Endometrial microvascular endothelial cells (primary cell): ENCODE measurements around the gene MARK3. TPM values are rescaled to one million over a fixed set of nuclear protein-coding genes. Genes with fewer than 3 reads are reported as not detected.

ENCODE experiments used
- in situ Hi-C: cut with HindIII; loops from 2 replicates; pipeline ENCODE4 v1.10.0; 2017; ENCODE audit warnings: low sequenced_read_pairs, low pct_unique_long_range_greater_than_20kb; ENCODE audit errors: inconsistent ontology term
- total RNA-seq: library from RNA; depleted of rRNA; stranded (reverse); fragments of >200 nt; gene quantifications from one replicate; pipeline ENCODE4 v1.2.3, GENCODE V29; 2015; ENCODE audit errors: inconsistent ontology term

MARK3 gene
- total RNA-seq, 1 donor from 2014 or later = 61.6 TPM

DNA sequence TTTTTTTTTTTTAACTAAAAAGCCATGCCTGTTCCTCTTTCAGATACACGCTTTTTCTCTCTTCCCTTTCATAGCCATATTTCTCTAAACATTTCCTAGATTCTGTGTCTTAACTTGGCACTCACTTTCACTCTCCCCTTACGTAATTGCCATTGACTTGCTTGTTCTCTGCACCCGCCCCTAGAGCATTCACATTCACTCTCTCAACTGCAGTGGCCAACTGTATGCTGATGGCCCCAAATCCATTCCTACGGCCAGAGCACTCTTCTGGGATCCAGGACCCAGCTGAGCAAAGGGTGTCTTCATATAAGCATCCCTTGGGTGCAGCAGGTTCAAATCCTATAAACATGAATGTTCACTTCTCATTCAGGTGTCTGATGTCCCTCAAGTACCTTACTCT, 77.9 kb downstream of the MARK3 start:
- in situ Hi-C loops = no loop called here

- in situ Hi-C loops = no loop called here
Observed at GRCh38 chr14:103463851-103464250, 78.6 kb downstream of the MARK3 start.

DNA sequence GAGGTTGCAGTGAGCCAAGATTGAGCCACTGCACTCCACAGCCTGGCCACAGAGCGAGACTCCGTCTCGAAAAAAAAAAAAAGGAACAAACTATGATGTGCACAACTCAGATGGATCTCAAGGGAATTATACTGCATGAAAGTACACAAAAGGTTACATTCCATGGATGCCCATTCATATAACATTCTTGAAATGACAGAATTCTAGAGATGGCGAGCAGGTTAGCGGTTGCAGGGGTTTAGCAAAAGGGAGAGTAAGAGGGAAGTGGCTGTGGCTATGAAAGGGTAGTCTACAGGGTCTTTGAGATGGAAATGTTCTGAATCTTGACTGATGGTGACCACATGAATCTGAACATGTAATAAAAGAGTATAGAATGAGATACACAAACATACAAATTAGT, 87.7 kb downstream of the MARK3 start:
- in situ Hi-C loops = no loop called here

DNA sequence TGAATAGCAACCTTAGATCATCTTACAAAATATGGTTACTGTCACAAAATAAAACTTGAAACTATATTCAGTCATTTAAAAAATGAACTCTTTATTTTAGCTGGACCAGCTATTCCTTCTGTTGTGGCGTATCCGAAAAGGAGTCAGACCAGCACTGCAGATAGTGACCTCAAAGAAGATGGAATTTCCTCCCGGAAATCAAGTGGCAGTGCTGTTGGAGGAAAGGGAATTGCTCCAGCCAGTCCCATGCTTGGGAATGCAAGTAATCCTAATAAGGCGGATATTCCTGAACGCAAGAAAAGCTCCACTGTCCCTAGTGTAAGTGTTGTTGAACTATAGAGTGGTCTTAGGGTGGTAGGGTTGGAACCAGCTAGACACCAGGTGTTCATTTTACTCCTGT, 89.7 kb downstream of the MARK3 start:
- in situ Hi-C loops = no loop called here

DNA sequence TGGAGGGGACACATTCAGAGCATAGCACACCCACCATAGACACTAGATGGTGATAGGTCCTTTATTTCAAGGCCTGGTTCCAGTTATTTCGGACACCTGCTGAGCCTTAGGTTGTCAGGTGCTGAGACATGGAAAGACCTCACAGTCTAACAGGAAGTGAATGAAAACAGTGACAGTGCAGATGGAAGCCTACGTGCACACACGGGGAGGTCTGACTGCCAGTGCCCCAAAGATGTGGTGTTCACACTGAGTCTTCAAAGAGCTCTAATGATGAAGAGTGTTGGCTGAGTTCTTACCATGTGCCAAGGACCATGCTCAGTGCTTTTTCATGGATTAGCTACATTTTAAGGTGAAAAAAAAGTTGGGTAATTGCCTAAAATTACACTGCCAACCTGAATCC, 90.8 kb downstream of the MARK3 start:
- in situ Hi-C loops = no loop called here

GRCh38 chr14:103476631-103477030, 91.4 kb downstream of the MARK3 start:
- in situ Hi-C loops = no loop called here

GRCh38 chr14:103480595-103480994, 95.4 kb downstream of the MARK3 start:
- in situ Hi-C loops = no loop called here

GRCh38 chr14:103483600-103483999, 98.4 kb downstream of the MARK3 start:
- in situ Hi-C loops = no loop called here

DNA sequence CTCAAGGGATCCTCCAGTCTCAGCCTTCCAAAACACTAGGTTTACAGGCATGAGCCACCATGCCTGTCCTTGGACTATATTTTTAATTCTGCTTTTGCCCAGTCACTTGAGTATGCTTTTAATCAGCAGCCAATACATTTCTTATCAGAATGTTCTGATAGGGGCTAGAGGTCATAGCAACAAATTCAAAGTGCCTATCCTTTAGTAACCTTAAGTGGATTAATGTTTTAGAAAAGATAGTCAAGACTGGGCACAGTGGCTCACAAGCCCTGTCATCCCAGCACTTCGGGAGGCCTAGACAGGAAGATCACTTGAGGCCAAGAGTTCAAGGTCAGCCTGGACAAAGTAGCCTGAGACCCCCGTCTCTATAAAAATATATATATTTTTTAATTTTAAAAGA, 100.3 kb downstream of the MARK3 start:
- in situ Hi-C loops = no loop called here

GRCh38 chr14:103488071-103488470, 102.9 kb downstream of the MARK3 start:
- in situ Hi-C loops = no loop called here

DNA sequence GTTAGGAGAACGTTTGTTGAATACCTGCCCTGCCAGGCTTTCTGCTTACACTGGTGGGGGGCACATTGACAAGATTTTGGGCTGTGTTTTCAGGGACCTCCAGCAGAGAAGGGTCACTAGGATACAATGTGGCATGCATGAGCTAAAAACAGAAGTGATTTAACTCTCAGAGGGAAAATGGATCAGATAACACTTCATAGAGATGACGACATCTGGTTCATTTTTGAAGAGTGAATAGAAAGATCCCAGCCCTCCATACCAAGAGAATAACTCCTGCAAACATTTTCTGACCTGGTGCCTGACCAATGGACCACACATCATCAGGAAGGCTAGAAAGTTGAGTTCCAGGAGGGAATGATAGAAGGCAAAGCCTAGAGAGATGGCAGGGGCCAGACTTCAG, 103.7 kb downstream of the MARK3 start:
- in situ Hi-C loops = no loop called here

- in situ Hi-C loops = no loop called here
Observed at GRCh38 chr14:103489621-103490020, 104.4 kb downstream of the MARK3 start.

DNA sequence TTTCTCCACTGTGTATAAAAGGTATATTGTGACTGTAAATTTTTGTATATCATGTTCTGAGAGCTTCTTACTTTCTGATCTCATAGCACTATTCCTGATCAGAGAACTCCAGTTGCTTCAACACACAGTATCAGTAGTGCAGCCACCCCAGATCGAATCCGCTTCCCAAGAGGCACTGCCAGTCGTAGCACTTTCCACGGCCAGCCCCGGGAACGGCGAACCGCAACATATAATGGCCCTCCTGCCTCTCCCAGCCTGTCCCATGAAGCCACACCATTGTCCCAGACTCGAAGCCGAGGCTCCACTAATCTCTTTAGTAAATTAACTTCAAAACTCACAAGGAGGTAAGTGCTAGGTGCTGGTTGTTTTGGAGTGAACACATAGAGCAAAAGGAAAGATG, 106.5 kb downstream of the MARK3 start:
- in situ Hi-C loops = no loop called here

- in situ Hi-C loops = no loop called here
Observed at GRCh38 chr14:103492156-103492925, 107.1 kb downstream of the MARK3 start.

- in situ Hi-C loops = no loop called here
Observed at GRCh38 chr14:103495854-103496253, 110.6 kb downstream of the MARK3 start.

DNA sequence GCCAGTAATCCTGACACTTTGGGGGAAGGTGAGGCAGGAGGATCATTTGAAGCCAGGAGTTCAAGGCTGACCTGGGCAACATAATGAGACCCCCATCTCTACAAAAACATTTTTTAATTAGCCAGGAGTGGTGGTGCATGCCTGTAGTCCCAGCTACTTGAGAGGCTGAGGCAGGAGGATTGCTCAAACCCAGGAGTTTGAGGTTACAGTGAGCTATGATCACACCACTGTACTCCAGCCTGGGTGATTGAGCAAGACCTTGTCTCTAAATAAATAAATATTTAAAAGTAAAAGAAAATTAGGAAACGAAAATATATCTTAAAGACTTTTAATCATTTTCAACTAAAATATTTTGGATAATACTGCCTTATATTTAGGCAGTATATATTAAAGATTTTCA, 111.6 kb downstream of the MARK3 start:
- in situ Hi-C loops = no loop called here

DNA sequence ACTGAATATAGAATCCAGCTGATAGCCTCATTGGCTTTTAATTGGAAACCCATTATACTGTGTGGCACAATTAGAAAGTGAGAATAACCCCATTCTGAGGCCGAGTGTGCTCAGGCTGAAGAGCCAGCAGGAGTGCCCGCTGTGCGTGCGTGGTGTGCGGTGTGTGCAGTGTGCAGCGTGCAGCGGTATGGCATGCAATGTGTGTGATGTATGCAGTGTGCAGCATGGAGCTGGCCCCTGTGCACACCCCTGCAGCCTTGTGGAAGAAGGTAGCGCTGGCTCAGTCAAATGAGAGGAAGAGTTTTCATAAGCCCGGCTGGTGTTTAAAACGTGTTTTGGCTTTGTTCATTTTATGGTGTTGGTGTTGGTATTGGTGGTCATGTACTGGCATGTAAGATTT, 114.5 kb downstream of the MARK3 start:
- in situ Hi-C loops = no loop called here

DNA sequence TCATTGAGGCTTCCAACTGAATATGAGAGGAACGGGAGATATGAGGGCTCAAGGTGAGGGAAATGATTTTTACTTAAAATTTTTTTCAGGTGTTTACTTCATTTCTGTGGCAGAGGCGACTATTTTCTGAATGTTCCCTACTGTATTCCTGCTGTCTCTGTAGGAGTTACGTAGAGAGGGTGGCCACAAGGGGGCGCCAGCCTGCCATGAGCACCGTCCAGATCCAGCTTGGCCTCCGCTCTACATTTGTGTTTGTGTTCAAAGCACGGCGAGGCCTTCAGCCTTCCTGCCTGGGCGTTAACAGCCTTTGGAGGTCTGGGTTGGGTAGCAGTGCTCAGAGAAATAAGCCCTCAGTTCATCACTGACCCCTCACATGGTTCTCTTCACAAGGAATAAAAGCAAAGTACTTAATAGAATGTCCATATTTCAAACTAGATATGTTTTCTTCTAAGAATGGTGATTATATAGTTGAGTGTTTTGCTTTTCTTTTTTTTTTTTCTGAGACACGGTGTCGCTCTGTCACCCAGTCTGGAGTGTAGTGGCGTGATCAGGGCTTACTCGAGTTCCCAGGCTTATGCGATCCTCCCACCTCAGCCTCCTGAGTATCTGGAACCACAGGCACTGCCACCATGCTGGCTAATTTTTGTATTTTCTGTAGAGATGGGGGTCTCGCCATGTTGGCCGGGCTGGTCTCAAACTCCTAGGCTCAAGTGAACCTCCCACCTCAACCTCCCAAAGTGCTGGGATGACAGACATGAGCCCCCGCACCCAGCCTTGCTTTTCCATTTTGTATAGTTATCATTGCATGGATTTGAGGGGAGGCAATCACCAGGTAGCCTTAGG, 115.2 kb downstream of the MARK3 start:
- in situ Hi-C loops = no loop called here

DNA sequence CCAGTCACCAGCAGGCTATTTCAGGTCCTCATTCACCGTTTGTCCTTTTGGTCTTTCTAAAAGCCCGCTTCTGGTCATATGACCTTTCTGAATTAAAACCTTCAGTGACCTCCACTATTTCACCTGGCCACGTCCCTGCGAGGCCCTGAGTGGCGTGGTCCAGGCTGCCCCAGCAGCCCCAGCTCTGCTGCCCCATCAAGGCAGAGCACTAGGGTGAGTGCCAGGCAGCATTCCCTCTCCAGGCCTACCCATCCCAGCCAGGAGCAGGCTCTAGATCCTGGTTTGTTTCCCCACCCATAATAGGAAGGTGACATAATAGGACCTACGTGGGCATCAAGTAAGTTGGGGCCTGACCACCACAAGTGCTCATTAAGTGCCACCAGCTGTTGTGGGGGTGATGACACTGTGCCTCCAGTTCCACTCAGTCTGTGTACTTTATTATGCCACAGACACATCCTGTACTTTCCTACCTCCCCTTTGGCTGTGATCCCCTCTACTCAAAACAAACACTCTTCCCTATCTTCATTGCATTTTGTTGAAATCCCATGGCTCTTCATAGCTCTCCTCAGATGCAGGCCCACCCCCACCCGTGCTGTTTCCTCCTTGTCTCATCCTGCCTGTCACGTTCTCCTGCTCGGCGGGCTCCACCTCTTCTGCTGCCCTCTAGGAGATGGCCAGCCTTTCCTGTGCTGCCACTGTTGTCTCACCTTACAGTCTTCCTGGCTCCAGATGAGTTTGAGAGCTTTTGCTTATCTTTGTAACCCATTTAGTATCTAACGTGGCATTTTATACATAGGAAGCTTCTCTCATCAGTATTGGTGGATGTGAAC, 116.0 kb downstream of the MARK3 start:
- in situ Hi-C loops = no loop called here
